Neutrophil (primary cell): ENCODE measurements around the gene MBOAT2.

Source experiments
- H3K27ac ChIP-seq: fragments of 200-600 bp; sonication (generic); 2 replicates; pipeline ENCODE4 v1.5.1; 2016; ENCODE audit warnings: mild to moderate bottlenecking, moderate library complexity
- H3K27me3 ChIP-seq: fragments of 200-600 bp; sonication (generic); 2 replicates; pipeline ENCODE4 v1.6.0; 2016; ENCODE audit warnings: mild to moderate bottlenecking
- H3K36me3 ChIP-seq: fragments of 200-600 bp; sonication (generic); 2 replicates; pipeline ENCODE4 v1.5.1; 2017
- H3K4me1 ChIP-seq, 2 experiments: fragments of 200-600 bp in 1 of 2; sonication (generic) in 1 of 2; 1 replicate in 1 of 2; 2 replicates in 1 of 2; pipeline versions ENCODE4 v1.5.1 to v1.6.1; 2013 to 2016; ENCODE audit warnings: low read depth in 1 of 2, low read length in 1 of 2, mild to moderate bottlenecking in 1 of 2, moderate library complexity in 1 of 2; ENCODE audit not compliant: control insufficient read depth in 1 of 2, insufficient read depth in 1 of 2
- H3K4me3 ChIP-seq, 2 experiments: fragments of 200-600 bp in 1 of 2; sonication (generic) in 1 of 2; 1 replicate in 1 of 2; 2 replicates in 1 of 2; pipeline ENCODE4 v1.5.1; 2013 to 2016; ENCODE audit warnings: low read depth in 1 of 2, low read length in 1 of 2, mild to moderate bottlenecking in 1 of 2, moderate library complexity in 1 of 2
- H3K9me3 ChIP-seq: fragments of 200-600 bp; sonication (generic); 2 replicates; pipeline ENCODE4 v1.5.1; 2016
- CTCF ChIP-seq: fragments of 200-600 bp; sonication (generic); IDR thresholded peaks from 2 replicates; pipeline ENCODE4 v1.5.1; 2016; ENCODE audit warnings: antibody characterized with exemption

MBOAT2 gene

GRCh38 chr2:9037166-9037565 is 33.7 kb upstream of the MBOAT2 start:
- Histone ChIP-seq H3K36me3 (no peaks in the 10 kb centered on the region), H3K27me3 (no peaks in the 10 kb centered on the region), H3K4me1 (no peaks in the 10 kb centered on the region), H3K27ac (no peak overlapping the region), H3K9me3 (no peaks in the 10 kb centered on the region), H3K4me3 (no peak overlapping the region)
- TF ChIP-seq CTCF = no peak

GRCh38 chr2:9033385-9034168 is 30.1 kb upstream of the MBOAT2 start:
- no peaks in the 10 kb centered on the region for H3K4me1 ChIP-seq
- H3K4me3 ChIP-seq = no peak overlapping the region
- H3K9me3 ChIP-seq = no peaks in the 10 kb centered on the region
- no peaks in the 10 kb centered on the region for H3K36me3 ChIP-seq
- no peaks in the 10 kb centered on the region for H3K27me3 ChIP-seq
- no peak overlapping the region for H3K27ac ChIP-seq
- no peak for TF ChIP-seq CTCF

- no peaks in the 10 kb centered on the region for H3K4me1 ChIP-seq
- H3K9me3 ChIP-seq = no peaks in the 10 kb centered on the region
- H3K4me3 ChIP-seq = no peak overlapping the region
- no peak overlapping the region for H3K27ac ChIP-seq
- H3K27me3 ChIP-seq = no peaks in the 10 kb centered on the region
- no peaks in the 10 kb centered on the region for H3K36me3 ChIP-seq
- TF ChIP-seq CTCF = no peak
Observed at GRCh38 chr2:9032536-9033255, 29.2 kb upstream of the MBOAT2 start.

- no peak for TF ChIP-seq CTCF
- H3K27ac ChIP-seq = no peak overlapping the region
- no peaks in the 10 kb centered on the region for H3K9me3 ChIP-seq
- no peaks in the 10 kb centered on the region for H3K27me3 ChIP-seq
- H3K36me3 ChIP-seq = no peaks in the 10 kb centered on the region
- no peak overlapping the region for H3K4me3 ChIP-seq
- no peaks in the 10 kb centered on the region for H3K4me1 ChIP-seq
Observed at GRCh38 chr2:9032121-9032520, 28.6 kb upstream of the MBOAT2 start.

GRCh38 chr2:9031246-9031645 is 27.8 kb upstream of the MBOAT2 start:
- Histone ChIP-seq H3K36me3 (no peaks in the 10 kb centered on the region), H3K27ac (no peak overlapping the region), H3K9me3 (no peaks in the 10 kb centered on the region), H3K27me3 (no peaks in the 10 kb centered on the region), H3K4me1 (no peaks in the 10 kb centered on the region), H3K4me3 (no peak overlapping the region)
- no peak for TF ChIP-seq CTCF
